Measurements from ENCODE around the gene BRINP3.

Gene BRINP3

GRCh38 chr1:190312763-190313162, 164.9 kb downstream of the BRINP3 start:
- no peak for DNase-seq

- no peak for DNase-seq
Measured at GRCh38 chr1:190303501-190303900, 174.2 kb downstream of the BRINP3 start.

GRCh38 chr1:190296453-190296852, 181.2 kb downstream of the BRINP3 start:
- DNase-seq: no peak

- no peak for DNase-seq
Measured at GRCh38 chr1:190289897-190290296, 187.8 kb downstream of the BRINP3 start.

DNA sequence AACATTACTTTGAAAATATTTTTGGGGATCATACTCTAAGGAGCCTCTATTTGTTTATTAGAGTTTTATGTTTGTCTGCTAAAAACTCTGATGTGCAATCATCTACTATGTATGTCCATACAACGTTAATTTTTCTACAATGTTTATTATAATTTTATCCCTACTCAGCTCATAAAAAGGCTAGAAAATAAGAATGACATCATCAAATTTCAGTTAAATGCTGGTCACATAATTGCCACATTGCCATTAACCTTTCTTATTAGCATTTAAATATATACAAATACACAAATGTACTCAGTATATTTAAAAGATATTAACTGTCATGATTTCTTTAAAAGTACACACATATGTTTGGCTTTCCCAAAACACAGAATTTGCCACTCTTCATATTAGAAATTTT, 191.6 kb downstream of the BRINP3 start:
- no peak for DNase-seq

- DNase-seq: no peak
Measured at GRCh38 chr1:190277107-190277506, 200.6 kb downstream of the BRINP3 start.

GRCh38 chr1:190274721-190275120, 202.9 kb downstream of the BRINP3 start:
- DNase-seq: no peak

GRCh38 chr1:190273161-190273560, 204.5 kb downstream of the BRINP3 start:
- DNase-seq: no peak

DNA sequence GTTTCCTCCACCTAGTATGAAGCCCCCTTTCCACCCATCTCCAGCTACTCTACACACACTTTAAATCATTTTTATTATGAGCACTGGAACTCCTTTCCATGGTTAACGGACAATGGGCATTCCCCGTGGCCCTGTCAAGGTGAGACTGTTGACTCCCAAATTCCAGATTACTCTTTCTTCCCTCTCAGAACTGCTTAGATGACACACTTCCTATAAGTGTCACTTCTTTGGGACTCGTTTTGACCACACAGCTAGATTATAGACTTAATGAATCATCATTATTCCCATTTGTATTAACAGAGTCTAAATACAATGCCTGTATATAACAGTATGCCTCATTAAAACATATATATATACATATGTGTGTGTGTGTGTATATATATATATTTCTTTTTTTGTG, 215.1 kb downstream of the BRINP3 start:
- DNase-seq: no peak

GRCh38 chr1:190259424-190259823, 218.2 kb downstream of the BRINP3 start:
- DNase-seq: no peak

DNA sequence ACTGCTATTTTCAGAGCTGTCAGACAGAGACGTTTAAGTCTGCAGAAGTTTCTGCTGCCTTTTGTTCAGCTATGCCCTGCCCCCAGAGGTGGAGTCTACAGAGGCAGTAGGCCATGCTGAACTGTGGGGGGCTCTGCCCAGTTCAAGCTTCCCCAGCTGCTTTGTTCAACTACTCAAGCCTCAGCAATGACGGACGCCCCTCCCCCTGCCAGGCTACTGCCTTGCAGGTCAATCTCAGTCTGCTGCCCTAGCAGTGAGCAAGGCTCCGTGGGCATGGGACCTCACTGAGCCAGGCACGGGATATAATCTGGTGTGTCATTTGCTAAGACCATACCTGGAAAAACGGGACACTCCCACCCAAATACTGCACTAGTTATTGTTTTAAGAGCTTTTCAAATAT, 219.7 kb downstream of the BRINP3 start:
- no peak for DNase-seq

DNA sequence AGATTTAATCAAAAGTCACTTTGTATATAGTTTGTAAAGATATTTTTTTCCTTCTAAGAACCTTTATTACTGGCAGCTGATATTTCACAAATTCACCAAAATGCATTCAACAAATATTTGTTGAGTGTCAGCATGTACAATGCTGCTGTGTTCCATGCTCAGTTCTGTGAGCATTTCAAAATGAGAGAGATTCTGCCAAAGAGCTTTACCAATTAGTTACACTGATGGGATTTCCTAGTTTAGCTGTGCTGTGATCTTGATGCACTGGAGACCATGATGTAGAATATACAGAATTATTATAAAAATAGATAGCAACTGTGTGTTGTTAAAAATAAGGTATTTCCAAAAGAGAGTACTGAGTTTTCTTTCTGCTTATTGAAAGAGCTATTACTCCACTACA, 225.6 kb downstream of the BRINP3 start:
- no peak for DNase-seq

DNA sequence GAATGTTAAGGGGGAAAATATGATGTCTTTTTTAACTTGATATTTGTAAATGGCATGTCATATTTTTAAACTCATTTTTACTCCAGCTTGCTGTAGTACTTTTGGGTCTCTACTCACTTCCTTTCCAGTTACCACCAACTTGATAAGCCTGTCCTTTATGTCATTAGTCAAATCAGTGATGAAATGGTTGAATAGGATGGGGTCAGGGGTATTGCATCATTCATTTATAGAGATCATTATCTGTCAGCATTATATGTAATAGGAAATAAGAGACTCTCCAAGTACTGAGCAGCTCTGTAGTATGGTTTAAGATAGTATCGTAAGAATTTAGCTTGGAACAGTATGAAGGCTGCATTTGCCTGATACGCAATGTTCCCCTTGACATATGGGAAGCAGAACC, 227.3 kb downstream of the BRINP3 start:
- no peak for DNase-seq

GRCh38 chr1:190244406-190244805, 233.3 kb downstream of the BRINP3 start:
- no peak for DNase-seq

DNA sequence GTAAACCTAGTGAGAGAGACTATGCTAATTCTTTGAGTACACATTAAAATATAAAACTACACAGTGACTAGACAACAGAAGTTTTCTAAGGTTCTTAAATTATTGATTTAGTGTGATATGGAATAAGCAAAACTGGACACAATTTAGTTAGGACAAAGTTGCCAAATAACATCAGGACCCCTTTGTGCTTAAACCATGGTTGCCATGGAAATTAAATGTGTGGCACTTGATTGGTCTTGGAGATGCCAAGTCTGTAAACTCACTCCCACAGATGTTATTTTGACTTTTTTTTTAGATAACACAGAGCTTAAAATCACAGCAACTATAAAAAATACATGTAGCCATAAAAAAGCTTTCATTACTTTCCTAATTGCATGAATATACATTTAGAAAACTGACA, 234.6 kb downstream of the BRINP3 start:
- DNase-seq: no peak

DNA sequence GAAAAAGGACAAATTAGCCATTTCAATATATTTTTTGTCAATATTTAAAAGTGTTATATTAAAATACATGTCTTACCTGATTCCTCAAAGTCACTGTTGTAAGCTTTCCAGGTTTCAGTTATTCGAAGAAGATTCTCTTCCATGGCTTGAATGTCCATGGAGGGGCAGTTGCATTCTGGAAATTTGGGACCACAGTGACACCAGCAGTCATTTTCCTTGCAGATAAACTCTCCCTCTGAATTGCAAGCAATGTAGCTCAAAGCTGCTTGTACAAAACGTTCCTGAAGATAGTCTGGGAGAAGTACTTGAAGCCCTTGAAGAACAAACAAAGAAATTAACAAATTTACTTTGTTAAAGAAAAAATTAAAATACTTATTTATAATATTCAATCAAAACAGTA, 251.7 kb downstream of the BRINP3 start:
- no peak for DNase-seq

DNA sequence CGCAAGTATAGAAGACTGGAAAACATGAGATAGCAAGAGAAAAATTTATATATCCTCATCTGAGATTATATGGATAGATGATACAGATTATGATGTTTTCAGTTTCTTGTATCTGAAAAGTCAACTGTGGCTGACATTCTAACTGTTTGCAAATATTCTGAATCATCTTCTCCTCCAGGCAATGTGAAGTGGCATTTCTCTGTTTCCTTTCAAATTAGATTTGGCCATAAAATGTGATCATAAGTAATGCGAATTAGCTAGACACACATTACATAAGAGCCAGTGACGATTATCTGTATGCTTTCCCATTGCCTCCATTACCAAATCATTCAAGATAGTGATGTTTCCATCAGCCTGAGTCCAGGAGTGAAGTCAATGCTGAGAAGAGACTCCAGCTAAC, 265.2 kb downstream of the BRINP3 start:
- no peak for DNase-seq

DNA sequence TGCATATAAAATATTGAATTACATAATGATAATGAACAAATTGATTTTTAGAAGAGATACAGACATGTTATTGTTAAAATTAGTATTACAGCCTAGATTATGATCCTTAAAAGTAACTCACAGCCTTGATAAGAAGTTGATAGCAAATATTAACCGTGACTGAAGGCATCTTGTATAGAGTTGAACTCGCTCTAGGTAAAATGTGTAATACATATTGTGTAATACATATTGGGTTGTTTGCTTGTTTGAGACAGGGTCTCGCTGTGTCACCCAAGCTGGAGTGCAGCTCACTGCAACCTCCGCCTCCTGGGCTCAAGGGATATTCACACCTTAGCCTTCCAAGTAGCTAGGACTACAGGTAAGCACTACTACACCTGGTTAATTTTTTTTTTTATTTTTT, 269.9 kb downstream of the BRINP3 start:
- no peak for DNase-seq

DNA sequence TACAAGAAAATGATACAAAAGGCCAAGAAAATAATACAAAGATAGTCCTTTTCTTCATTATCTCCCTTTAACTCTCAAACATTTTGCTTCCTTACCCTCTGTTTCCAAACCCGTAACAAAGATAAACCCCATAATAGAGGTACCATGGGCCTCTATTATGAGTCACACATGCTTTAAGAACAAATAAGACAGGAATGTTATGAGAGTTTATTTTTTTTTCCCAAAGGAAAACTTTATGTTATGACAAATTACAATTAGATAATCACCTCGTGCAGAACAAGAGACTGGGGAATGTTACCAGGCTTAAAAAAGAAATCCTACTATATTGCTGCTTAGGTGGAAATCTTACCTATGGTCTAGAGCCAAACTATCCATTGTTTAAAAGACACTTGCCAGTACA, 272.0 kb downstream of the BRINP3 start:
- DNase-seq: no peak

DNA sequence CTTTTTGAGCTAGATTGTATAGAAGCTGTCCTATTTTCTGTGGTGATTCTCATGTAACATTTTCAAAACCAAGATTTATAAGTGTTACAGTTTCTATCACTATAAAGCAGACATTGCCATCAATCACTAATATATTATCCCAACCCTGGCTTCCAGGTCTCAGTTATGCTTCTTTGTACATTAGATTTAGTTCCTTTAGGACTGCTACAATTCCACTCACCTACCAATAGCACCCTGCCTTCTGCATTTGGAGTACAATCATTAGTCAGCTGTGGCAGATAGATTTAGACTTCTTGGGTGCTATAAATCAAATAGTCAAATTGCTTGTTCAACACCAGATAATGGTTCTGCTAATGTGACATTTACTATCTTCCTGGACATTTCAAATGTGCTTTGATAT, 281.6 kb downstream of the BRINP3 start:
- DNase-seq: no peak

DNA sequence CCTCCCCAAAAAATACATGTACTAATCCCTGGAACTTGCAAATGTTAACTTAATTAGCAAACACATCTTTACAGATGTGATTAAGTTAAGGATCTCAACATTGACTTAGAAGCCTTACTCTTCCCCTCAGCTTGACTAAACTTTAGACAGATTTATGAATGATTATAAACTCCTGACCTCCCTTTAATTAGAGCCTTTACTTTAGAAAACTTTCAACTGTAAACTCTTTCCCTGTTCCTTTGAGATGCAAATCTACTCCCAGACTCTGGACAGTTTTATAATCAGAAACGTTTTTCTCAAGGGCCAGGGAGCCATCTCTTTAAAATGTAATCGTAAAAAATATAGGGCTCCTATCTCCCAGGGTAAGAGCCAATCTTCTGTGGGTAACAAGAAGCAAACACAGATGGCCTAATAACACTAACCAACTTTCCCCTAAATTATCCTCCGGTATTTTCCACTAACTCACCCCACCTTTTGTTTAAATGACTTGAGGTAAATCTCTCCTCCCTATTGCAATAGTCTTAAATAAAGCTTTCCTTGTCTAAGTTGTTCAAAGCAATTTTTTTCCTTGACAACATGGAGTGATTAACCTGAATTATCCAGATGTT, 284.1 kb downstream of the BRINP3 start:
- DNase-seq: no peak

DNA sequence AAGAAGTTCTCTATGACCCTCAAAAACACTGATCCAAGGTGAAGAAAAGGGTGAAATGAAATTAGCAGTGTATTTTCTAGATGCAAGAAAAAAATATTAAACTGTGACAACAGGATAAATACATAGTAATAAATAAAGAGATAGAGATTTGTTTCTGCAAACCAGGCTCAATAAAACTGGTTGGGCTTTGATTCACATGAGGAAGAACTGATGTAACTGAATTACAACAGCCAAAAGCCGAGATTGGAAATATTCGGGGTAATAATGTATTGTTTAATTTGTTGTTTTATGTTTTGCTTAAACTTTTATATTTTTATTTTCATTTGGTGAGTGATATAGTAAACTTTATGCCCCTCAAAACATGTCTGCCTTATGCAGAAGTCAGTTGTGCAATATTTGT, 285.0 kb downstream of the BRINP3 start:
- no peak for DNase-seq

DNA sequence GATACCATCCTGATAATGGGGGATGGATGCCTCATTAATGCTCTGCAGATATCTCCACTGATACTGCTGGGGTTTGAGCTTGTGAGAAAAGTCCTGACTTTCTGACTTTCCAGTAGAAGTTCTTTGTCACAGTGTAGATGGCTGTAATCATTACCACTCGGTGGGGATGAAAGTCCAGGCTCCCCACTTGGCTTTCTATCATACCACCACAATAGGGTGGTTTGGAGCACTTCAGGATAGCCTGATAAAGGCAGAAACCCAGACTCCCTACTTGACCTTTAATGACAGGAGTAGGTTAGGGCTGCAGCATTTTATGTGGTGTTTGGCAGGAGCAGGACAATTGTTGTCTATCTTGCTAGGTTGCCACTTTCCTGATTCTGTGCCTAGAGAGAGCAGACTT, 294.1 kb downstream of the BRINP3 start:
- DNase-seq: no peak

DNA sequence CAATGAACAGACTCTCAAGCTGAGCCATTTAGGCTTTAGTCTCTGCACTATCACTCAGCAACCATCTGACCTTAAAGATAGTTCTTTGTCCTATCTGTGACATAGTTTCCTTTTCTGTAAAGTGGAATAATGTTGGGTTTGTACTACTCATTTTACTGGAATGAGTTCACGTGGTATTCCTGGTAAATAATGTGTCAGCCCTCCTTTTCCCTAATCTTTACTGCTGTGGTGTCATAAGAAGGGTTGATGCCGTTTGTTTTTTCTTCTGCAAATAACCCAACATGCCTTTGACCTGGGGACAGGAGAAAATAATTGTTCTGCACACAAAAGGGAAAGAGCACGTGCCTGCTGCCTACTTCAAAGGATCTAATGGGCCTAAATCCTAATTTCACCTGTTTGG, 297.8 kb downstream of the BRINP3 start:
- DNase-seq: no peak

- no peak for DNase-seq
Measured at GRCh38 chr1:190178827-190179226, 298.8 kb downstream of the BRINP3 start.

GRCh38 chr1:190177555-190177954, 300.1 kb downstream of the BRINP3 start:
- no peak for DNase-seq
